ENCODE measurements around the gene SPAG6.
A peak's percentile ranks its signal among the peaks of the same experiment; 100 is the strongest.
"Not testable (repeated sequence)": the region's sequence is repeated elsewhere in the genome, so short reads cannot be mapped to it uniquely, and the experiment has no call there.

The SPAG6 gene

GRCh38 chr10:22345301-22346095, at the start of gene SPAG6:
SPAG6 (plus strand) TSS chr10:22345496; CDS start chr10:22345612, 116 bp downstream.
- DNase-seq = no peak

GRCh38 chr10:22301193-22301592, 44.1 kb upstream of the SPAG6 start:
- no peak for DNase-seq

GRCh38 chr10:22303461-22303860, 41.8 kb upstream of the SPAG6 start:
- no peak for DNase-seq

GRCh38 chr10:22305721-22306120, 39.6 kb upstream of the SPAG6 start:
- DNase-seq = no peak

- no peak for DNase-seq
Observed at GRCh38 chr10:22308390-22308789, 36.9 kb upstream of the SPAG6 start.

GRCh38 chr10:22309180-22310000, 35.9 kb upstream of the SPAG6 start:
- DNase-seq = no peak

- DNase-seq = not testable (repeated sequence)
Observed at GRCh38 chr10:22310012-22310411, 35.3 kb upstream of the SPAG6 start.

GRCh38 chr10:22310928-22311327, 34.4 kb upstream of the SPAG6 start:
- no peak for DNase-seq

GRCh38 chr10:22314852-22315251, 30.4 kb upstream of the SPAG6 start:
- DNase-seq = no peak

- no peak for DNase-seq
Observed at GRCh38 chr10:22315455-22316285, 29.6 kb upstream of the SPAG6 start.

GRCh38 chr10:22316286-22317075, 28.8 kb upstream of the SPAG6 start, which contains the start of gene COMMD3:
COMMD3 (plus strand) TSS chr10:22316388; CDS start chr10:22316418, 30 bp downstream.
- no peak for DNase-seq

GRCh38 chr10:22317076-22317370, 28.3 kb upstream of the SPAG6 start:
- DNase-seq = no peak

- no peak for DNase-seq
Observed at GRCh38 chr10:22317771-22318565, 27.3 kb upstream of the SPAG6 start.

- DNase-seq = no peak
Observed at GRCh38 chr10:22318772-22319171, 26.5 kb upstream of the SPAG6 start.

GRCh38 chr10:22319547-22319979, 25.7 kb upstream of the SPAG6 start:
- no peak for DNase-seq

- DNase-seq = no peak
Observed at GRCh38 chr10:22319980-22320558, 25.2 kb upstream of the SPAG6 start.

- peak; percentile 42 for DNase-seq
Observed at GRCh38 chr10:22320591-22321155, 24.6 kb upstream of the SPAG6 start, which contains the start of gene BMI1. BMI1 (plus strand) TSS chr10:22321099; CDS start chr10:22326450, 5,351 bp downstream.

- no peak for DNase-seq
Observed at GRCh38 chr10:22321156-22321923, 24.0 kb upstream of the SPAG6 start.

- DNase-seq = no peak
Observed at GRCh38 chr10:22321924-22322640, 23.2 kb upstream of the SPAG6 start.

Measured in NCI-H1436 treated with DMSO at 0.1 percent for 48 hours (cell line).